Measurements from ENCODE around the gene HEPH. TPM values are rescaled to one million over a fixed set of nuclear protein-coding genes. Genes with fewer than 3 reads are reported as not detected.

HEPH gene
- total and polyA plus RNA-seq, 10 of the 15 experiments (the other 5 are each of a cell fraction or from before 2014, with no cell fraction given): 0.20 to 1.1 (median 0.49) TPM

DNA sequence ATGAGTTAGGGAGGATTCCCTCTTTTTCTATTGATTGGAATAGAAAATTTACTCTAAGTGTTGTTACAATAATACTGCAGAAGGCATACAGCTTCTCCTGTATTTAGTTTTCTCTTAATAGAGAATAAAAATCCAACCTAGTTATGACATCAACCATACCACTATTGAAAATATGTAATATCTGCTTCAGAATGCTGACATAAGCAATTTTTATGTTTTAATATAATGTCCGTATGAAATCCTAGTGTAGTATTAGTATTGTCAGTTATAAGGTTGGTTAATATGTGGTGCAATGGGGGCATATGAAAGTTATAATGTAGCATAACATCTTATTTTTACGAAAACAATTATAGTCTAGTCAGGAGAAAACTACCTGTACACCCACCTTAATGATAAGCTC lies 68.2 kb downstream of the HEPH start:
- H3K4me3 ChIP-seq: no peak overlapping the region
- no peaks in the 10 kb centered on the region for H3K9me3 ChIP-seq (replicated peaks; ENCODE audit: control insufficient read depth, insufficient read depth, low read length)
- H2AFZ ChIP-seq (ENCODE audit: control insufficient read depth, low read depth, low read length): no peak overlapping the region
- CTCF ChIA-PET: no interaction called here
- SMC1A ChIA-PET (ENCODE audit: uncharacterized antibody, unreplicated experiment): no interaction called here
- H4K20me1 ChIP-seq (ENCODE audit: control insufficient read depth, insufficient read depth): no peaks in the 10 kb centered on the region
- RAD21 ChIA-PET (ENCODE audit: unreplicated experiment): no interaction called here
- H3K27ac ChIP-seq (ENCODE audit: control insufficient read depth, insufficient read depth): no peak overlapping the region
- in situ Hi-C loops (cut with MboI) (no loop called here), intact Hi-C loops (cut with micrococcal nuclease; ENCODE audit: unreplicated experiment) (no loop called here)
- no peaks in the 10 kb centered on the region for H3K79me2 ChIP-seq (ENCODE audit: control insufficient read depth, insufficient read depth, low read length)
- no peaks in the 10 kb centered on the region for H3K4me1 ChIP-seq (ENCODE audit: control insufficient read depth, insufficient read depth, low read length)
- H3K27me3 ChIP-seq (replicated peaks in 1 of 2; ENCODE audit: control insufficient read depth in 2 of 2, insufficient read depth in 2 of 2, low read length in 1 of 2): no peaks in the 10 kb centered on the region
- BruUV-seq (replicated peaks): no TSS peak
- ATAC-seq: no peak
- H3K4me2 ChIP-seq (ENCODE audit: control insufficient read depth, insufficient read depth): no peak overlapping the region
- H3K36me3 ChIP-seq (ENCODE audit: control insufficient read depth in 2 of 2, insufficient read depth in 2 of 2, low read length in 1 of 2): no peaks in the 10 kb centered on the region
- no peak for FAIRE-seq
- DNase-seq (ENCODE audit: low read depth, low spot score): no peak
- no peak overlapping the region for H3K9ac ChIP-seq (ENCODE audit: control insufficient read depth, insufficient read depth, low read length)
- POLR2A ChIA-PET: no interaction called here
- 35% methylated on average over 2 of the region's 2 CpGs for WGBS (ENCODE audit: insufficient coverage, insufficient replicate concordance, low lambda C conversion rate, missing lambda C conversion rate)
- TF ChIP-seq, protein P1, sequence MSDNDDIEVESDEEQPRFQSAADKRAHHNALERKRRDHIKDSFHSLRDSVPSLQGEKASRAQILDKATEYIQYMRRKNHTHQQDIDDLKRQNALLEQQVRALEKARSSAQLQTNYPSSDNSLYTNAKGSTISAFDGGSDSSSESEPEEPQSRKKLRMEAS (IDR thresholded peaks at IDR 0.05; ENCODE audit: low read depth, low read length): no peak
- TF ChIP-seq CREB1 (IDR thresholded peaks at IDR 0.05; ENCODE audit: low read depth) (no peak), SUPT20H (IDR thresholded peaks at IDR 0.05; ENCODE audit: borderline replicate concordance, control insufficient read depth, low read depth, low read length) (no peak), FOXK2 (IDR thresholded peaks at IDR 0.05) (no peak)
- TF ChIP-seq, protein P2, sequence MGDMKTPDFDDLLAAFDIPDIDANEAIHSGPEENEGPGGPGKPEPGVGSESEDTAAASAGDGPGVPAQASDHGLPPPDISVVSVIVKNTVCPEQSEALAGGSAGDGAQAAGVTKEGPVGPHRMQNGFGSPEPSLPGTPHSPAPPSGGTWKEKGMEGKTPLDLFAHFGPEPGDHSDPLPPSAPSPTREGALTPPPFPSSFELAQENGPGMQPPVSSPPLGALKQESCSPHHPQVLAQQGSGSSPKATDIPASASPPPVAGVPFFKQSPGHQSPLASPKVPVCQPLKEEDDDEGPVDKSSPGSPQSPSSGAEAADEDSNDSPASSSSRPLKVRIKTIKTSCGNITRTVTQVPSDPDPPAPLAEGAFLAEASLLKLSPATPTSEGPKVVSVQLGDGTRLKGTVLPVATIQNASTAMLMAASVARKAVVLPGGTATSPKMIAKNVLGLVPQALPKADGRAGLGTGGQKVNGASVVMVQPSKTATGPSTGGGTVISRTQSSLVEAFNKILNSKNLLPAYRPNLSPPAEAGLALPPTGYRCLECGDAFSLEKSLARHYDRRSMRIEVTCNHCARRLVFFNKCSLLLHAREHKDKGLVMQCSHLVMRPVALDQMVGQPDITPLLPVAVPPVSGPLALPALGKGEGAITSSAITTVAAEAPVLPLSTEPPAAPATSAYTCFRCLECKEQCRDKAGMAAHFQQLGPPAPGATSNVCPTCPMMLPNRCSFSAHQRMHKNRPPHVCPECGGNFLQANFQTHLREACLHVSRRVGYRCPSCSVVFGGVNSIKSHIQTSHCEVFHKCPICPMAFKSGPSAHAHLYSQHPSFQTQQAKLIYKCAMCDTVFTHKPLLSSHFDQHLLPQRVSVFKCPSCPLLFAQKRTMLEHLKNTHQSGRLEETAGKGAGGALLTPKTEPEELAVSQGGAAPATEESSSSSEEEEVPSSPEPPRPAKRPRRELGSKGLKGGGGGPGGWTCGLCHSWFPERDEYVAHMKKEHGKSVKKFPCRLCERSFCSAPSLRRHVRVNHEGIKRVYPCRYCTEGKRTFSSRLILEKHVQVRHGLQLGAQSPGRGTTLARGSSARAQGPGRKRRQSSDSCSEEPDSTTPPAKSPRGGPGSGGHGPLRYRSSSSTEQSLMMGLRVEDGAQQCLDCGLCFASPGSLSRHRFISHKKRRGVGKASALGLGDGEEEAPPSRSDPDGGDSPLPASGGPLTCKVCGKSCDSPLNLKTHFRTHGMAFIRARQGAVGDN (IDR thresholded peaks at IDR 0.05): no peak
- TF ChIP-seq, protein P3, sequence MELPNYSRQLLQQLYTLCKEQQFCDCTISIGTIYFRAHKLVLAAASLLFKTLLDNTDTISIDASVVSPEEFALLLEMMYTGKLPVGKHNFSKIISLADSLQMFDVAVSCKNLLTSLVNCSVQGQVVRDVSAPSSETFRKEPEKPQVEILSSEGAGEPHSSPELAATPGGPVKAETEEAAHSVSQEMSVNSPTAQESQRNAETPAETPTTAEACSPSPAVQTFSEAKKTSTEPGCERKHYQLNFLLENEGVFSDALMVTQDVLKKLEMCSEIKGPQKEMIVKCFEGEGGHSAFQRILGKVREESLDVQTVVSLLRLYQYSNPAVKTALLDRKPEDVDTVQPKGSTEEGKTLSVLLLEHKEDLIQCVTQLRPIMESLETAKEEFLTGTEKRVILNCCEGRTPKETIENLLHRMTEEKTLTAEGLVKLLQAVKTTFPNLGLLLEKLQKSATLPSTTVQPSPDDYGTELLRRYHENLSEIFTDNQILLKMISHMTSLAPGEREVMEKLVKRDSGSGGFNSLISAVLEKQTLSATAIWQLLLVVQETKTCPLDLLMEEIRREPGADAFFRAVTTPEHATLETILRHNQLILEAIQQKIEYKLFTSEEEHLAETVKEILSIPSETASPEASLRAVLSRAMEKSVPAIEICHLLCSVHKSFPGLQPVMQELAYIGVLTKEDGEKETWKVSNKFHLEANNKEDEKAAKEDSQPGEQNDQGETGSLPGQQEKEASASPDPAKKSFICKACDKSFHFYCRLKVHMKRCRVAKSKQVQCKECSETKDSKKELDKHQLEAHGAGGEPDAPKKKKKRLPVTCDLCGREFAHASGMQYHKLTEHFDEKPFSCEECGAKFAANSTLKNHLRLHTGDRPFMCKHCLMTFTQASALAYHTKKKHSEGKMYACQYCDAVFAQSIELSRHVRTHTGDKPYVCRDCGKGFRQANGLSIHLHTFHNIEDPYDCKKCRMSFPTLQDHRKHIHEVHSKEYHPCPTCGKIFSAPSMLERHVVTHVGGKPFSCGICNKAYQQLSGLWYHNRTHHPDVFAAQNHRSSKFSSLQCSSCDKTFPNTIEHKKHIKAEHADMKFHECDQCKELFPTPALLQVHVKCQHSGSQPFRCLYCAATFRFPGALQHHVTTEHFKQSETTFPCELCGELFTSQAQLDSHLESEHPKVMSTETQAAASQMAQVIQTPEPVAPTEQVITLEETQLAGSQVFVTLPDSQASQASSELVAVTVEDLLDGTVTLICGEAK (IDR thresholded peaks at IDR 0.05; ENCODE audit: borderline replicate concordance): no peak
- TF ChIP-seq, protein P4, sequence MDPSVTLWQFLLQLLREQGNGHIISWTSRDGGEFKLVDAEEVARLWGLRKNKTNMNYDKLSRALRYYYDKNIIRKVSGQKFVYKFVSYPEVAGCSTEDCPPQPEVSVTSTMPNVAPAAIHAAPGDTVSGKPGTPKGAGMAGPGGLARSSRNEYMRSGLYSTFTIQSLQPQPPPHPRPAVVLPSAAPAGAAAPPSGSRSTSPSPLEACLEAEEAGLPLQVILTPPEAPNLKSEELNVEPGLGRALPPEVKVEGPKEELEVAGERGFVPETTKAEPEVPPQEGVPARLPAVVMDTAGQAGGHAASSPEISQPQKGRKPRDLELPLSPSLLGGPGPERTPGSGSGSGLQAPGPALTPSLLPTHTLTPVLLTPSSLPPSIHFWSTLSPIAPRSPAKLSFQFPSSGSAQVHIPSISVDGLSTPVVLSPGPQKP (IDR thresholded peaks at IDR 0.05; ENCODE audit: low read depth, low read length): no peak
- TF ChIP-seq, protein P5, sequence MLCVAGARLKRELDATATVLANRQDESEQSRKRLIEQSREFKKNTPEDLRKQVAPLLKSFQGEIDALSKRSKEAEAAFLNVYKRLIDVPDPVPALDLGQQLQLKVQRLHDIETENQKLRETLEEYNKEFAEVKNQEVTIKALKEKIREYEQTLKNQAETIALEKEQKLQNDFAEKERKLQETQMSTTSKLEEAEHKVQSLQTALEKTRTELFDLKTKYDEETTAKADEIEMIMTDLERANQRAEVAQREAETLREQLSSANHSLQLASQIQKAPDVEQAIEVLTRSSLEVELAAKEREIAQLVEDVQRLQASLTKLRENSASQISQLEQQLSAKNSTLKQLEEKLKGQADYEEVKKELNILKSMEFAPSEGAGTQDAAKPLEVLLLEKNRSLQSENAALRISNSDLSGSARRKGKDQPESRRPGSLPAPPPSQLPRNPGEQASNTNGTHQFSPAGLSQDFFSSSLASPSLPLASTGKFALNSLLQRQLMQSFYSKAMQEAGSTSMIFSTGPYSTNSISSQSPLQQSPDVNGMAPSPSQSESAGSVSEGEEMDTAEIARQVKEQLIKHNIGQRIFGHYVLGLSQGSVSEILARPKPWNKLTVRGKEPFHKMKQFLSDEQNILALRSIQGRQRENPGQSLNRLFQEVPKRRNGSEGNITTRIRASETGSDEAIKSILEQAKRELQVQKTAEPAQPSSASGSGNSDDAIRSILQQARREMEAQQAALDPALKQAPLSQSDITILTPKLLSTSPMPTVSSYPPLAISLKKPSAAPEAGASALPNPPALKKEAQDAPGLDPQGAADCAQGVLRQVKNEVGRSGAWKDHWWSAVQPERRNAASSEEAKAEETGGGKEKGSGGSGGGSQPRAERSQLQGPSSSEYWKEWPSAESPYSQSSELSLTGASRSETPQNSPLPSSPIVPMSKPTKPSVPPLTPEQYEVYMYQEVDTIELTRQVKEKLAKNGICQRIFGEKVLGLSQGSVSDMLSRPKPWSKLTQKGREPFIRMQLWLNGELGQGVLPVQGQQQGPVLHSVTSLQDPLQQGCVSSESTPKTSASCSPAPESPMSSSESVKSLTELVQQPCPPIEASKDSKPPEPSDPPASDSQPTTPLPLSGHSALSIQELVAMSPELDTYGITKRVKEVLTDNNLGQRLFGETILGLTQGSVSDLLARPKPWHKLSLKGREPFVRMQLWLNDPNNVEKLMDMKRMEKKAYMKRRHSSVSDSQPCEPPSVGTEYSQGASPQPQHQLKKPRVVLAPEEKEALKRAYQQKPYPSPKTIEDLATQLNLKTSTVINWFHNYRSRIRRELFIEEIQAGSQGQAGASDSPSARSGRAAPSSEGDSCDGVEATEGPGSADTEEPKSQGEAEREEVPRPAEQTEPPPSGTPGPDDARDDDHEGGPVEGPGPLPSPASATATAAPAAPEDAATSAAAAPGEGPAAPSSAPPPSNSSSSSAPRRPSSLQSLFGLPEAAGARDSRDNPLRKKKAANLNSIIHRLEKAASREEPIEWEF (IDR thresholded peaks at IDR 0.05; ENCODE audit: insufficient replicate concordance, low read depth, low read length): no peak
